GM10266 (cell line): ENCODE results near the gene IRAK3.

Experiments used
- DNase-seq: peaks from one replicate; pipeline ENCODE4 v3.0.0; 2012; ENCODE audit errors: extremely low spot score
- CTCF ChIP-seq: IDR thresholded peaks from 2 replicates; pipeline ENCODE4 v1.5.1; 2012; ENCODE audit warnings: mild to moderate bottlenecking, low read depth; ENCODE audit not compliant: control insufficient read depth, insufficient read depth; ENCODE audit errors: missing control alignments

Gene IRAK3

DNA sequence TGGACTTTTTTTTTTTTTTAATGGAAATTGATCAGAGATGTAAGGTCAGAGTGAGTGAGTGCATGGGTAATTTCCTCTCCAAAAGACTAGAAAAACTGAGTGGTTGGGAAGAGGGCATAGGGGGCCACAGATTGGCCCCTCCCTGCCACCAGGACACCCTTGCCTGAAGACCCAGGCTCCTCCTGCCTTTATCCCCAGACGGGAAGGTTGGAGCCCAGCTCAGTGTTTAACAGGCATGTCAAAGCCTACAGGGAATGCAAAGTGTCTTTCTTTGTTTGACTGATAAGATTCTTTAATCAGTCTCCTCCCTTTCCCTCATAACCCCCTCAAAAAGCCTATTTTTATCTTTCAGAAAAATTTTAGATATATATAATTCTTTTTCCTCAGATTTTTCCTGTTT lies 50.3 kb downstream of the IRAK3 start:
- no peak for DNase-seq
- no peak for TF ChIP-seq CTCF

GRCh38 chr12:66240096-66240820 lies 51.2 kb downstream of the IRAK3 start:
- no peak for DNase-seq
- TF ChIP-seq CTCF: no peak

- TF ChIP-seq CTCF: no peak
- no peak for DNase-seq
These were observed 52.3 kb downstream of the IRAK3 start for GRCh38 chr12:66241061-66242043.

GRCh38 chr12:66242311-66242710 lies 53.3 kb downstream of the IRAK3 start:
- no peak for TF ChIP-seq CTCF
- DNase-seq: no peak

DNA sequence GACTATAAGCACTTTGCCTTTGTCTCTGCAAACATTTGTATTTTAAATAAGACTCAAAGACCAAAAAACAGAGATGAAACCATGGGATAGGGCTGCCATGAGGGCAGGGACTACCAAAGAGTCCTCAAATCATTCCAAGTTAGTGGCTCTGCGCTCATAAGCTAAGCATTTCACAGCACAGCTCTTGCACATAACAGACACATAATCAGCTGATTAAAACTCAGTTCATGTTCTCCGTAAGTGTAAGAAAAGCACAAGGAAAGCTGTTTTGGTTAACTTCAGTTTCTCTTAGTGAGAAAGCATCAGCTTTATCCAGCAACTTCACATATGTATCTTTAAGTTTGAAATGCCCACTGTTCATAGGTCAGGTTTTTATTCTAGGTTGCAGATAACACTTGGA lies 54.9 kb downstream of the IRAK3 start:
- no peak for TF ChIP-seq CTCF
- DNase-seq: no peak

DNA sequence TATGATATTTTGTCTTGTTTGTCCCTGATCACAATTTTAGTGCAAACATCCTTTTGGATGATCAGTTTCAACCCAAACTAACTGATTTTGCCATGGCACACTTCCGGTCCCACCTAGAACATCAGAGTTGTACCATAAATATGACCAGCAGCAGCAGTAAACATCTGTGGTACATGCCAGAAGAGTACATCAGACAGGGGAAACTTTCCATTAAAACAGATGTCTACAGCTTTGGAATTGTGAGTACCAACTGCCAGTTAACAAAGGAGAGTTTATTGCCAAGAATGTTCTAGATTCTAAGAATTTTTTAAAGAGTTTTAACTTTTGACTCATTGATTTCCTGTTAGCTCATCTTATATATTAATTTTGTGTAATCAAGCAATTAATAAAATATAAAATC lies 55.4 kb downstream of the IRAK3 start:
- DNase-seq: no peak
- no peak for TF ChIP-seq CTCF

- DNase-seq: no peak
- no peak for TF ChIP-seq CTCF
These were observed 58.7 kb downstream of the IRAK3 start for GRCh38 chr12:66247741-66248140.
